Sigmoid colon (tissue), 7 donors: Measurements from ENCODE around the gene ALX4. TPM values are rescaled to one million over a fixed set of nuclear protein-coding genes. Genes with fewer than 3 reads are reported as not detected.
A peak's percentile ranks its signal among the peaks of the same experiment; 100 is the strongest.

ENCODE experiments used
- DNase-seq: peaks from one replicate; pipeline ENCODE4 v3.0.0-alpha.2; 2019
- H3K27ac ChIP-seq, 4 donors: fragments of 200-600 bp; sonication (generic); one replicate each; pipeline ENCODE4 v1.5.1; 2016 to 2019; ENCODE audit warnings: mild to moderate bottlenecking in 1 of 4
- H3K27me3 ChIP-seq, 3 donors: fragments of 200-600 bp; sonication (generic); one replicate each; pipeline ENCODE4 v1.5.1; 2019; ENCODE audit warnings: mild to moderate bottlenecking in 1 of 3
- H3K36me3 ChIP-seq, 4 donors: fragments of 200-600 bp; sonication (generic); one replicate each; pipeline ENCODE4 v1.5.1; 2016 to 2019
- H3K4me1 ChIP-seq, 4 donors: fragments of 200-600 bp; sonication (generic); one replicate each; pipeline ENCODE4 v1.5.1; 2017 to 2019
- H3K4me3 ChIP-seq, 4 donors: fragments of 200-600 bp; sonication (generic); one replicate each; pipeline ENCODE4 v1.5.1; 2017 to 2019; ENCODE audit warnings: mild to moderate bottlenecking in 2 of 4, moderate library complexity in 1 of 4
- H3K9me3 ChIP-seq, 4 donors: fragments of 200-600 bp in 3 of 4; sonication (generic) in 3 of 4; one replicate each; pipeline versions ENCODE4 v1.5.1 to v1.6.1; 2013 to 2019
- CTCF ChIP-seq, 4 experiments: fragments of 450-650 bp in 3 of 4; fragments of 200-600 bp in 1 of 4; IDR thresholded peaks; one replicate each; pipeline ENCODE4 v1.5.1; 2016 to 2019; ENCODE audit warnings: antibody characterized with exemption in 4 of 4, mild to moderate bottlenecking in 3 of 4, moderate library complexity in 2 of 4
- EP300 ChIP-seq, 4 donors: sonication (generic); formaldehyde crosslinking; IDR thresholded peaks; one replicate each; pipeline ENCODE4 v1.6.1; 2017; ENCODE audit warnings: antibody characterized with exemption in 4 of 4
- POLR2A ChIP-seq, 2 donors: fragments of 450-650 bp; IDR thresholded peaks; one replicate each; pipeline ENCODE4 v1.6.1; 2016; ENCODE audit warnings: antibody characterized with exemption in 2 of 2, mild to moderate bottlenecking in 2 of 2, moderate library complexity in 2 of 2
- POLR2AphosphoS5 ChIP-seq, 4 donors: sonication (generic); formaldehyde crosslinking; IDR thresholded peaks; one replicate each; pipeline ENCODE4 v1.6.1; 2017; ENCODE audit warnings: antibody characterized with exemption in 4 of 4
- WGBS, 2 donors: extraction: QIAGEN DNeasy Blood & Tissue Kit; methylation state at CpG; one replicate each; pipeline ENCODE4 v1.1.7; 2013; 5-methylcytosine and 5-hydroxymethylcytosine counted together
- intact Hi-C: fragments of 100-400 bp; cut with DNase I; formaldehyde crosslinking; loops from one replicate; pipeline ENCODE4 v1.15.1; 2023
- polyA plus RNA-seq, 3 donors: library from polyadenylated mRNA; stranded (reverse); fragments of 200-250 nt; gene quantifications; one replicate each; pipeline ENCODE4 v1.2.3, GENCODE V29; 2013
- total RNA-seq, 4 donors: library from RNA; depleted of rRNA; stranded (reverse); fragments of >200 nt; gene quantifications; one replicate each; pipeline ENCODE4 v1.1.0, GENCODE V29; 2016
- donor health status: healthy with polysubstance abuse.
- donor health status: Bipolar disorder and iron deficiency.
- donor health status: healthy.

The ALX4 gene
- total and polyA plus RNA-seq, 7 donors = not detected

DNA sequence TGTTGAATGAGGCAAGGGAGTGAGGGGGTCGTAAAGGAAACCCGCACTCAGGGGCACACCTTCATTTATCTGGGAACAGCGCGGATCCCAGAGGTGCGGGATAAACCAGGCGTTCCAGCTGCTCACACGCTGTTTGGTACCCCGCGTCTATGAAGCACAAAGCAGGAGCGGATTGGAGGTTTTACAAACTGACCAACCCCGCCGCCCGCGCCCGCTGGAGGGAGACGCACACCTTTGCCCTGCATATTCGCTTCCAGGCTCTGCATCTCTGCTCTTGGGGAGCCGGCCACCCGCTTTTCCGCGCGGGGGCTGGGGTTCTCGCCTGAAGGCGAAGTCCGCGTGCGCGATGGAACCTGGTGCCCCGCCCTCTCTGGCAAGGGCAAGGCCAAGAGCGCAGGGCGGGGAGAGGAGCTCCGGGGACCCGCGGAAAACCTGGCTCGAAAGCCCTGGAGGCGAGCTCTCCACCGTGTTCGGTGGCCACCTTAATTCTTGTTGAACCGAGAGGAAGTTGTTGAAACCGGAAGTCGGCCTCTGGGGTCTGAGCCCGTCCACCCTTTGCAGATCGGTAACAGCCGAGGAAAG, 6.8 kb upstream of the ALX4 start:
- no peak overlapping the region for H3K27ac ChIP-seq
- TF ChIP-seq POLR2AphosphoS5 (IDR thresholded peaks at IDR 0.05) (no peak), CTCF (IDR thresholded peaks at IDR 0.05) (no peak), EP300 (IDR thresholded peaks at IDR 0.05) (no peak), POLR2A (IDR thresholded peaks at IDR 0.05) (no peak)
- no peak for DNase-seq

GRCh38 chr11:44315947-44316658, 6.2 kb upstream of the ALX4 start:
- H3K4me3 ChIP-seq = peak overlapping the region in 2 of 4 donors; percentile 14 to 20
- no peak overlapping the region for H3K27ac ChIP-seq
- WGBS, 2 donors = 4 to 9% methylated on average over 63 of the region's 63 CpGs
- intact Hi-C loops = no loop called here
- no peak for DNase-seq
- H3K9me3 ChIP-seq = peaks cover 0 to 4% (median 0%) of the 10 kb centered on the region in 4 donors
- no peaks in the 10 kb centered on the region for H3K36me3 ChIP-seq
- TF ChIP-seq EP300 (IDR thresholded peaks at IDR 0.05) (no peak), POLR2AphosphoS5 (IDR thresholded peaks at IDR 0.05) (no peak), POLR2A (IDR thresholded peaks at IDR 0.05) (no peak), CTCF (IDR thresholded peaks at IDR 0.05) (no peak)
- peaks cover 71 to 100% (median 98%) of the 10 kb centered on the region in 3 donors for H3K27me3 ChIP-seq
- peaks cover 0 to 21% (median 16%) of the 10 kb centered on the region in 4 donors for H3K4me1 ChIP-seq

More for the DNA sequence above, 6.8 kb upstream of the ALX4 start:
- H3K4me1 ChIP-seq = peaks cover 0 to 21% (median 16%) of the 10 kb centered on the region in 4 donors
- intact Hi-C loops = no loop called here
- 1 to 2% methylated on average over 44 of the region's 44 CpGs for WGBS, 2 donors
- H3K4me3 ChIP-seq = peak overlapping the region in 3 of 4 donors; percentile 14 to 20 (median 18)
- no peaks in the 10 kb centered on the region for H3K36me3 ChIP-seq
- H3K27me3 ChIP-seq = peaks cover 67 to 100% (median 98%) of the 10 kb centered on the region in 3 donors
- H3K9me3 ChIP-seq = peaks cover 0 to 4% (median 0%) of the 10 kb centered on the region in 4 donors

GRCh38 chr11:44314733-44315132, 4.8 kb upstream of the ALX4 start:
- intact Hi-C loops = no loop called here
- TF ChIP-seq EP300 (IDR thresholded peaks at IDR 0.05) = no peak
- no peak for TF ChIP-seq CTCF (IDR thresholded peaks at IDR 0.05)
- no peak for TF ChIP-seq POLR2A (IDR thresholded peaks at IDR 0.05)
- no peak for TF ChIP-seq POLR2AphosphoS5 (IDR thresholded peaks at IDR 0.05)
- H3K4me1 ChIP-seq = peaks cover 0 to 32% (median 28%) of the 10 kb centered on the region in 4 donors
- peaks cover 69 to 100% (median 98%) of the 10 kb centered on the region in 3 donors for H3K27me3 ChIP-seq
- no peak for DNase-seq
- H3K27ac ChIP-seq = no peak overlapping the region
- no peak overlapping the region for H3K4me3 ChIP-seq
- 19 to 27% methylated on average over 2 of the region's 2 CpGs for WGBS, 2 donors
- no peaks in the 10 kb centered on the region for H3K36me3 ChIP-seq
- peaks cover 0 to 4% (median 0%) of the 10 kb centered on the region in 4 donors for H3K9me3 ChIP-seq

DNA sequence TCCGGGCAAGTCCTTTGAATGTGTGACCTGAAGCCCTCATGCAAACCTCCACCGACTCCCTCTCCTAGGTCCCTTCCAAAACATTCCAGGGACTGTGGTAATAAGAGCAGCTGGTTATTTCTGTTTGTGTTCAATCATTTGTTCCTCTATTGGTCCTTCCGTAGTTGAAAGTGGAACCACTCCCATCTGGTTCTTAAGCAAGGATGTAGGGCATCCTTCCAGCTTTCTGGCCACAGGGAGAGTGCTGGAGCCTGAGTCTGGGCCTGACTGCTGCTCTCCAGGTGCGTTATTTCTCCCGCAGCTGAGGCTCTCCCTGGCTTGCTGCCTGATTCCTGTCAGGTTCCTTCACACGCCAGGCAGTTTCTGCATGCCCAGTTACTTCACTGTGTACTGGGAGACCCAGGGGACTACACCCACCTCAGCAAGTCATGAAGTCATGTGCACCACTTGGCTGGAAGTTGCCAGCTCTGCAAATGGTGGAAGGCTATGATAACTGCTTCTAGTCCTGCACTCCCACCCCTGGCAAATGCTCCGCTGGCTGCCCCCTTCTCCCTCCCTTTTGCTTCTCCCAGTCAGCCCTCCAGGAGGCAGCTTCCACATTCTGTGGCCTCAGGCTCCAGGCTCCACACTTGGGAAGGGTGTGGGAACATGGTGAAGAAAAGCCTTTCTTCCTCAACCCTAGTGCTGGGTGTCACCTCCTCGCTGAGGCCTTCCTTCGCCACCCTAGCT, 4.0 kb upstream of the ALX4 start:
- intact Hi-C loops = no loop called here

More for the DNA sequence above, 4.0 kb upstream of the ALX4 start:
- Histone ChIP-seq H3K36me3 (no peaks in the 10 kb centered on the region), H3K4me3 (no peak overlapping the region), H3K27me3 (peaks cover 71 to 100% (median 98%) of the 10 kb centered on the region in 3 donors), H3K4me1 (peaks cover 0 to 39% (median 35%) of the 10 kb centered on the region in 4 donors), H3K9me3 (peaks cover 0 to 4% (median 0%) of the 10 kb centered on the region in 4 donors), H3K27ac (no peak overlapping the region)
- WGBS, 2 donors = 16 to 18% methylated on average over 9 of the region's 9 CpGs
- no peak for DNase-seq
- no peak for TF ChIP-seq POLR2AphosphoS5 (IDR thresholded peaks at IDR 0.05)
- TF ChIP-seq CTCF (IDR thresholded peaks at IDR 0.05) = no peak
- no peak for TF ChIP-seq EP300 (IDR thresholded peaks at IDR 0.05)
- no peak for TF ChIP-seq POLR2A (IDR thresholded peaks at IDR 0.05)
